Astrocyte of the spinal cord (primary cell): ENCODE results near the gene PGRMC1.
A peak's percentile ranks its signal among the peaks of the same experiment; 100 is the strongest.

Experiments used
- DNase-seq: peaks from one replicate; pipeline ENCODE4 v3.0.0; 2011; ENCODE audit warnings: low read depth, low spot score
- H3K4me3 ChIP-seq: 2 replicates; pipeline ENCODE4 v1.5.1; 2011; ENCODE audit warnings: low read depth, mild to moderate bottlenecking, low read length, moderate library complexity
- CTCF ChIP-seq: IDR thresholded peaks from 2 replicates; pipeline ENCODE4 v1.5.1; 2012; ENCODE audit warnings: low read depth, mild to moderate bottlenecking, low read length, inconsistent platforms
- in situ Hi-C: cut with HindIII; loops from 2 replicates; pipeline ENCODE4 v1.10.0; 2017; ENCODE audit warnings: low sequenced_read_pairs

The PGRMC1 gene

GRCh38 chrX:119229253-119229615 lies 6.9 kb upstream of the PGRMC1 start:
- H3K4me3 ChIP-seq = no peak overlapping the region
- in situ Hi-C loops = no loop called here
- no peak for TF ChIP-seq CTCF
- DNase-seq = no peak

- in situ Hi-C loops = no loop called here
- no peak for DNase-seq
Measured at GRCh38 chrX:119230850-119231249, 5.2 kb upstream of the PGRMC1 start.

GRCh38 chrX:119231936-119232445 lies 4.1 kb upstream of the PGRMC1 start:
- TF ChIP-seq CTCF = no peak

More at GRCh38 chrX:119230850-119231249, 5.2 kb upstream of the PGRMC1 start:
- TF ChIP-seq CTCF = no peak
- no peak overlapping the region for H3K4me3 ChIP-seq

GRCh38 chrX:119235051-119235511 lies 1.0 kb upstream of the PGRMC1 start:
- in situ Hi-C loops = no loop called here
- no peak for TF ChIP-seq CTCF
- H3K4me3 ChIP-seq = no peak overlapping the region
- DNase-seq = no peak

More at GRCh38 chrX:119231936-119232445, 4.1 kb upstream of the PGRMC1 start:
- in situ Hi-C loops = no loop called here
- H3K4me3 ChIP-seq = no peak overlapping the region
- no peak for DNase-seq

- TF ChIP-seq CTCF = no peak
- DNase-seq = peak; percentile 43
- in situ Hi-C loops = no loop called here
- peak overlapping the region; percentile 72 for H3K4me3 ChIP-seq
Measured at GRCh38 chrX:119236623-119237561, 807 bp downstream of the PGRMC1 start.

- in situ Hi-C loops = no loop called here
- TF ChIP-seq CTCF = no peak
- H3K4me3 ChIP-seq = peak overlapping the region; percentile 72
- no peak for DNase-seq
Measured at GRCh38 chrX:119237562-119237942, 1.5 kb downstream of the PGRMC1 start.
